DOHH2 (cell line): ENCODE measurements around the gene UFM1.

Source experiments
- CTCF ChIP-seq: fragments of 200-600 bp; sonication (generic); IDR thresholded peaks from one replicate; pipeline ENCODE4 v1.5.1; 2014; ENCODE audit warnings: antibody characterized with exemption, mild to moderate bottlenecking, low read depth, low read length; ENCODE audit not compliant: poor library complexity, severe bottlenecking
- EZH2phosphoT487 ChIP-seq: fragments of 200-600 bp; sonication (generic); IDR thresholded peaks from 2 replicates; pipeline ENCODE4 v1.6.1; 2017; ENCODE audit warnings: borderline replicate concordance, mild to moderate bottlenecking, antibody characterized with exemption, low read length, moderate library complexity, mixed read lengths

- TF ChIP-seq CTCF (no peak), EZH2phosphoT487 (no peak)
Measured at GRCh38 chr13:38348861-38349389, 726 bp upstream of the UFM1 start.
